NT2/D1 (cell line): ENCODE data around the gene AHDC1.

Source experiments
- SUZ12 ChIP-seq: IDR thresholded peaks from 2 replicates; pipeline ENCODE4 v1.6.1; 2011; ENCODE audit not compliant: insufficient read length, insufficient read depth; ENCODE audit errors: extremely low read depth
- YY1 ChIP-seq: IDR thresholded peaks from 2 replicates; pipeline ENCODE4 v1.6.1; 2011; ENCODE audit not compliant: insufficient read length, insufficient read depth
- ZNF274 ChIP-seq: IDR thresholded peaks from 2 replicates; pipeline ENCODE4 v1.6.1; 2011; ENCODE audit warnings: mild to moderate bottlenecking, low read depth, low read length

- no peak for TF ChIP-seq YY1
- no peak for TF ChIP-seq ZNF274
- no peak for TF ChIP-seq SUZ12
These were observed 24.8 kb upstream of the AHDC1 start for GRCh38 chr1:27628712-27629111.
